ENCODE data around the gene STRADA. TPM values are rescaled to one million over a fixed set of nuclear protein-coding genes. Genes with fewer than 3 reads are reported as not detected.

STRADA gene
- total and polyA plus RNA-seq, 9 of the 15 experiments (the other 6 are each of a cell fraction or from before 2014, with no cell fraction given) = 6.6 to 33.0 (median 20.5) TPM

DNA sequence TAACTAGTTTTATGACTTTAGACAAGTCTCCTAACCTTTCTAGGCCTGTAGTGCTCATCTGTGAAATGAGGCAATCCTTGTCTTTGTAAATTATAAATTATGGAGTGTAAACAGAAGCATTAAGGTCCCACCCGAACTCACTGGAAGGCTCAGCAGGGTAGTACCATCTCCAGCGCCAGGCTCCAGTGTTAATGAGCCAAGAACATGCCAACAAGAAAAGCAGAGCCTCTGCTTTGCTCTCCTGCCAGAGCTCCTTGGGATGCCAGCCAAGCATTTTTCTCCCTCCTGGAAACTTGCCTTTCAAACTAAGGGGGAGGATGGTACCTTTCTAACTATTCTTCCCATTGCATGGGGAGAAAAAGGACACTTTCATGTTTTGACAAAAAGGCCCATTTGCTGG, 56.6 kb downstream of the STRADA start:
- CTCF ChIA-PET (ENCODE audit: low intra/inter-chr PET ratio) = no interaction called here
- TF ChIP-seq RCOR1 (IDR thresholded peaks at IDR 0.05; ENCODE audit: borderline replicate concordance in 1 of 2, low read depth in 2 of 2, low read length in 2 of 2) (no peak), COPS2 (conservative IDR thresholded peaks at IDR 0.05) (no peak), PHB2 (IDR thresholded peaks at IDR 0.05; ENCODE audit: low read depth) (no peak), ZNF347 (CRISPR knock-in tag; IDR thresholded peaks at IDR 0.05; ENCODE audit: low read depth) (no peak), IFI16 (CRISPR knock-in tag; IDR thresholded peaks at IDR 0.05) (no peak), ASH1L (IDR thresholded peaks at IDR 0.05; ENCODE audit: borderline replicate concordance, low read depth, partially characterized antibody) (no peak), FUS (optimal IDR thresholded peaks at IDR 0.05; ENCODE audit: low read depth, low read length) (no peak), NFIC (IDR thresholded peaks at IDR 0.05) (no peak), ZNF764 (CRISPR knock-in tag; IDR thresholded peaks at IDR 0.05; ENCODE audit: low read depth) (no peak)
- TF ChIP-seq, protein P1, sequence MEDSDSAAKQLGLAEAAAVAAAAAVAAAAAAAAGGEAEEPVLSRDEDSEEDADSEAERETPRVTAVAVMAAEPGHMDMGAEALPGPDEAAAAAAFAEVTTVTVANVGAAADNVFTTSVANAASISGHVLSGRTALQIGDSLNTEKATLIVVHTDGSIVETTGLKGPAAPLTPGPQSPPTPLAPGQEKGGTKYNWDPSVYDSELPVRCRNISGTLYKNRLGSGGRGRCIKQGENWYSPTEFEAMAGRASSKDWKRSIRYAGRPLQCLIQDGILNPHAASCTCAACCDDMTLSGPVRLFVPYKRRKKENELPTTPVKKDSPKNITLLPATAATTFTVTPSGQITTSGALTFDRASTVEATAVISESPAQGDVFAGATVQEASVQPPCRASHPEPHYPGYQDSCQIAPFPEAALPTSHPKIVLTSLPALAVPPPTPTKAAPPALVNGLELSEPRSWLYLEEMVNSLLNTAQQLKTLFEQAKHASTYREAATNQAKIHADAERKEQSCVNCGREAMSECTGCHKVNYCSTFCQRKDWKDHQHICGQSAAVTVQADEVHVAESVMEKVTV (CRISPR knock-in tag; IDR thresholded peaks at IDR 0.05) = no peak
- TF ChIP-seq, protein P2, sequence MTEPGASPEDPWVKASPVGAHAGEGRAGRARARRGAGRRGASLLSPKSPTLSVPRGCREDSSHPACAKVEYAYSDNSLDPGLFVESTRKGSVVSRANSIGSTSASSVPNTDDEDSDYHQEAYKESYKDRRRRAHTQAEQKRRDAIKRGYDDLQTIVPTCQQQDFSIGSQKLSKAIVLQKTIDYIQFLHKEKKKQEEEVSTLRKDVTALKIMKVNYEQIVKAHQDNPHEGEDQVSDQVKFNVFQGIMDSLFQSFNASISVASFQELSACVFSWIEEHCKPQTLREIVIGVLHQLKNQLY (CRISPR knock-in tag; conservative IDR thresholded peaks at IDR 0.05) = no peak
- TF ChIP-seq, protein P3, sequence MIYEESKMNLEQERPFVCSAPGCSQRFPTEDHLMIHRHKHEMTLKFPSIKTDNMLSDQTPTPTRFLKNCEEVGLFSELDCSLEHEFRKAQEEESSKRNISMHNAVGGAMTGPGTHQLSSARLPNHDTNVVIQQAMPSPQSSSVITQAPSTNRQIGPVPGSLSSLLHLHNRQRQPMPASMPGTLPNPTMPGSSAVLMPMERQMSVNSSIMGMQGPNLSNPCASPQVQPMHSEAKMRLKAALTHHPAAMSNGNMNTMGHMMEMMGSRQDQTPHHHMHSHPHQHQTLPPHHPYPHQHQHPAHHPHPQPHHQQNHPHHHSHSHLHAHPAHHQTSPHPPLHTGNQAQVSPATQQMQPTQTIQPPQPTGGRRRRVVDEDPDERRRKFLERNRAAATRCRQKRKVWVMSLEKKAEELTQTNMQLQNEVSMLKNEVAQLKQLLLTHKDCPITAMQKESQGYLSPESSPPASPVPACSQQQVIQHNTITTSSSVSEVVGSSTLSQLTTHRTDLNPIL (CRISPR knock-in tag; IDR thresholded peaks at IDR 0.05) = no peak
- TF ChIP-seq, protein P4, sequence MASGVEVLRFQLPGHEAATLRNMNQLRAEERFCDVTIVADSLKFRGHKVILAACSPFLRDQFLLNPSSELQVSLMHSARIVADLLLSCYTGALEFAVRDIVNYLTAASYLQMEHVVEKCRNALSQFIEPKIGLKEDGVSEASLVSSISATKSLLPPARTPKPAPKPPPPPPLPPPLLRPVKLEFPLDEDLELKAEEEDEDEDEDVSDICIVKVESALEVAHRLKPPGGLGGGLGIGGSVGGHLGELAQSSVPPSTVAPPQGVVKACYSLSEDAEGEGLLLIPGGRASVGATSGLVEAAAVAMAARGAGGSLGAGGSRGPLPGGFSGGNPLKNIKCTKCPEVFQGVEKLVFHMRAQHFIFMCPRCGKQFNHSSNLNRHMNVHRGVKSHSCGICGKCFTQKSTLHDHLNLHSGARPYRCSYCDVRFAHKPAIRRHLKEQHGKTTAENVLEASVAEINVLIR (CRISPR knock-in tag; IDR thresholded peaks at IDR 0.05) = no peak
- Histone ChIP-seq H3K36me3 (ENCODE audit: control insufficient read depth, insufficient read depth, low read length) (peaks cover 29% of the 10 kb centered on the region; the same call in 2 of the 3 replicates), H2AFZ (ENCODE audit: low read depth, low read length) (no peak overlapping the region), H3K9me3 (replicated peaks; ENCODE audit: control insufficient read depth, insufficient read depth, low read depth, low read length) (no peaks in the 10 kb centered on the region), H4K20me1 (replicated peaks; ENCODE audit: control insufficient read depth, insufficient read depth, low read length) (no peaks in the 10 kb centered on the region), H3K27ac (ENCODE audit: extremely low read depth, low read depth, low read length) (no peak overlapping the region), H3K4me3 (no peak overlapping the region), H3K4me1 (replicated peaks in 1 of 2; ENCODE audit: control insufficient read depth in 2 of 2, insufficient read depth in 2 of 2, low read length in 2 of 2) (no peaks in the 10 kb centered on the region), H3K79me2 (ENCODE audit: control insufficient read depth, insufficient read depth, low read length) (no peaks in the 10 kb centered on the region), H3K9me1 (ENCODE audit: control insufficient read depth, insufficient read depth, low read length) (no peaks in the 10 kb centered on the region), H3K27me3 (ENCODE audit: control insufficient read depth in 2 of 2, insufficient read depth in 2 of 2, low read length in 2 of 2) (no peaks in the 10 kb centered on the region), H3K4me2 (ENCODE audit: insufficient read depth, low read length) (no peak overlapping the region), H3K9ac (ENCODE audit: insufficient read depth in 1 of 2, low read depth in 2 of 2, low read length in 2 of 2) (no peak overlapping the region)
- no peak for ATAC-seq
- no peak for FAIRE-seq
- no TSS peak for BruUV-seq (replicated peaks)
- intact Hi-C loops (cut with micrococcal nuclease) = no loop called here
- in situ Hi-C loops (cut with MboI) = no loop called here
- POLR2A ChIA-PET = no interaction called here
- 53% methylated on average over 2 of the region's 2 CpGs for WGBS (ENCODE audit: insufficient coverage, low coverage, missing lambda C conversion rate)
- DNase-seq (ENCODE audit: extremely low read depth in 1 of 4, low spot score in 3 of 4) = no peak

Data from K562 (cell line).